HG03469 (cell line): Measurements from ENCODE around the gene ATP6V1E1.
"Not testable (repeated sequence)": the region's sequence is repeated elsewhere in the genome, so short reads cannot be mapped to it uniquely, and the experiment has no call there.

Source experiments
- ATAC-seq: cut with Tn5 transposase; IDR thresholded peaks from one replicate; pipeline ENCODE4 v1.9.1; 2021; ENCODE audit warnings: mild to moderate bottlenecking, moderate library complexity, moderate number of reproducible peaks; ENCODE audit not compliant: unreplicated experiment

ATP6V1E1 gene

DNA sequence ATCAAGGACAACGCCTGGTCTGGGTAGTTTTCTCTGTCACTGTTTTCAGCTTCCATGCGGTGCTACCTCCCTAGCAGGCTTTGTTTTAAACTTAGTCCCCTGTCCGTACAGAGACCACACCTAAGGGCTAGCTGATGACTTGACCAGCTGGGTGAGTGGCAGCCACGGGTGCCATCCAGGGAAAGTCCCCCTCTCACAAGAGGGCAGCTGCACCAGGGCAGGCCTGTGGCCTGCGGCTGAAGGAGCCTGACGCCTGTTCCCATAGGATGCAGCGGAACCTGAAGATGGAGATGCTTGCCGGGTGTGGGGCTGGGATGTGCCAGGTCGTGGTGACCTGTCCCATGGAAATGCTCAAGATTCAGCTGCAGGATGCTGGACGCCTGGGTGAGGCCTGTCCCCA lies 45.4 kb downstream of the ATP6V1E1 start:
- no peak for ATAC-seq

GRCh38 chr22:17581631-17582030 lies 46.9 kb downstream of the ATP6V1E1 start:
- ATAC-seq: no peak

DNA sequence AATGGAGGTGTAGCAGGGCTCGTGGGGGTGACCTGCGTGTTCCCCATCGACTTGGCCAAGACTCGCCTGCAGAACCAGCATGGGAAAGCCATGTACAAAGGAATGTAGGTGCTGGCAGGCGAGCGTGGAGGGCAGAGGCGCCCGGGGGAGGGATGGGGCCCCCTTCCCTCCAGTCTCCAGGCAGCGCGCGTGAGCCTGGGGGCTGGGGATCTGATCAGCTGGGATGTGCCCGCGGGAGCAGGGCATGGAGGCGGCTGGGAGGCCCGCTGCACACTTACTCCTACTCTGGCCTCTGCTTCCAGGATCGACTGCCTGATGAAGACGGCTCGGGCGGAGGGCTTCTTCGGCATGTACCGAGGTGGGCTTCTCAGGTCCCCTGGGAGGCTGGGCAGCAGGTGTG lies 47.5 kb downstream of the ATP6V1E1 start:
- ATAC-seq: no peak

DNA sequence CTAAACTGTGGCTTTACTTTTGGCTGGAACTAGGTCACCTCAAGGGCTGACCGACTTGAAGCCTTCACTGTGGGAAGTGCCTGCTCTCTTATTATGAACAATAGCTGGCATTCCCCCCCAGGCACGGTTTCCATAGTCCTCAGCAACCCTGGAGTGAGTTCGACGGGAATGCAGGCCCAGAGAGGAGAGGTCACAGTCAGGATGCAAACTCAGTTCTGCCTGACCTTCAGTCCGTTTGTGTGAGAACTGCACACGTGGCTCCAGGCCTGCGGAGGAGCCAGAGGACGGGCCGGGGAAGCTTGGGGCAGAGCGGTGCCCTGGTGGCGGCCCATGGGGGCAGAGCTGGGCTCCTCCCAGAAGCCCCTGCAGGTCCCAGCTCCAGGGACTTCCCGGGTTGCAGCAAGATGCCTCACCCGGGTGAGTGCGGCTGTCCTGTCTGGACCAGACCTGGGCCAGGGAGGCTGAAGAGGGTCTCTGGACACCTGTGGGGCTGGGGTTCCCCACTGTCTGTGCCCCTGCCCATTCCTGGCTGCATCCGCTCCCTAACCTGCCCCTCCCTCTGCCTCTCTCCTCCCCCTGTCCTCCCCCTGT lies 48.0 kb downstream of the ATP6V1E1 start:
- no peak for ATAC-seq

DNA sequence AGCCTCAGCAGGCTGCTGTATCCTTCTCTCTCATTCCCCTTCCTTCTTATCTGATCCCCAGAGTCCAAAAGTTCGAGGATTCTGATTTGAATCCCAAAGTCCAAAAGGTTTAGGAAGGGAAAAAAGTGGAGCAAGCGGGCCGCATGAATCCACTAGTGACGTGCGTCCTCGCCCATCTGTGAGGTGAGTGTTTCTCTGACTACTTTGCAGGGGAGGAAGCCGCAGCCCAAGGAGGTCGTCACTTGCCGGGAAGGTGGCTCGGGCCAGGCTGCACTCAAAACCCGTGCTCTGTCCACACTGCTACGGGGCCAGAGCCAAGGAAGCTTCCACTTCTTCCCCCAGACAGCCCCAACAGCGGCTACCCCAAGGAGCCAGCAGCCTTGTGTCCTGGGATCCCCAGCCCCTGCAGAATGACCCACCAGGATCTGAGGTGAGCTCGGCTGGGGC lies 49.0 kb downstream of the ATP6V1E1 start:
- no peak for ATAC-seq

- ATAC-seq: no peak
Observed at GRCh38 chr22:17578136-17578754, 50.3 kb downstream of the ATP6V1E1 start.

DNA sequence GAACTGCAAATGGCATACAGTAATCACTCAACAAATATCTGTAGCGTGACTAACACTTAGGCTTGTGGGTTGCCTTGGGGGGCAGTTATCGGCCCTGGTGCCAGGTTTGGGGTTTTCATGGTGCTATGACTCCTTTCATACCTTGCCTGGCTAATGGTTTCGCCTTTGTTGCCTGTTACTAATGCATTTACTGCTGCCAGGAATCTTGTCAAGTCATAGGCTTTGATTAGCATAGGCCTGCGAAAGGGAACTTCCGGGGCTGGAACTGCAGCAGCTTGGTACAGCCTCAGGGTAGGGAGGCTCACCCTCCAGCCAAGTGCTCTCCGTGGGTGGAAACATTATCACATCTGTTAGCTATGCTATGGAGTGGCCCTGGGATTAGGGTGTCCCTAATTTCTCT lies 52.1 kb downstream of the ATP6V1E1 start:
- ATAC-seq: no peak

GRCh38 chr22:17575681-17576080 lies 52.9 kb downstream of the ATP6V1E1 start:
- no peak for ATAC-seq

- no peak for ATAC-seq
Observed at GRCh38 chr22:17575151-17575550, 53.4 kb downstream of the ATP6V1E1 start.

DNA sequence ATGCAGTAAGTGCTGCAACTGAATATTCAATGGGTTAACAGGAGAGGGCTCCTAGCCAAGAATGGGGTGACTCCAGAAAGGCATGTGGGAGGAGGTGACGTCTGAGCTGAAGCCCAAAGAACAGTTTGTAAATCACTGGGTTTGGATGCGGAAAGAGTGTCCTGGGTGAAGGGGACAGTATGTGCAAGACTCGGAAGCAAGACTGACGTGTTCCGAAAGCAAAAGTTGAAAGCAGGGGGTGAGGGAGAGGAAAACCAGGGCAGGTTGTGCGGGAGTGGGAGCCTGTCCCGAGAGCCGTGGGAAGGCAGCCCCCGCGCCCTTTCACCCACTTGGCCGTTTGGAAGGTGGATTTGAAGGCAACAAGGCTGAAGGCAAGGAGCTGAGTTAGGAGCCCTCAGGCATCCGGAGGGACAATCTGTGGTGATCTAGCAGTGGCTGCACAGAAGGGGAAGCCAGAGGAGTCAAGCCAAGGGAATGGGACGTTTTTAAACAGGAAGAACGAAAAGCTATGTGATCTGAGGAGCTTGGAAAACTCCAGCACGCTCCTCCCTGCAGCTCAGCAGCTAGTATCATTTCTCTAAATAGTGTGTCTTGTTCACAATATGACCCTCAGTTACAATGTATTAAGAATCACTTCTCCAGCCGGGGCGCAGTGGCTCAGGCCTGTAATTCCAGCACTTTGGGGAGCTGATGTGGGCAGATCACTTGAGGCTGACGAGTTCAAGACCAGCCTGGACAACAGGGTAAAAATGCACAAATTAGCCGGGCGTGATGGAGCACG lies 57.5 kb downstream of the ATP6V1E1 start:
- ATAC-seq: no peak

DNA sequence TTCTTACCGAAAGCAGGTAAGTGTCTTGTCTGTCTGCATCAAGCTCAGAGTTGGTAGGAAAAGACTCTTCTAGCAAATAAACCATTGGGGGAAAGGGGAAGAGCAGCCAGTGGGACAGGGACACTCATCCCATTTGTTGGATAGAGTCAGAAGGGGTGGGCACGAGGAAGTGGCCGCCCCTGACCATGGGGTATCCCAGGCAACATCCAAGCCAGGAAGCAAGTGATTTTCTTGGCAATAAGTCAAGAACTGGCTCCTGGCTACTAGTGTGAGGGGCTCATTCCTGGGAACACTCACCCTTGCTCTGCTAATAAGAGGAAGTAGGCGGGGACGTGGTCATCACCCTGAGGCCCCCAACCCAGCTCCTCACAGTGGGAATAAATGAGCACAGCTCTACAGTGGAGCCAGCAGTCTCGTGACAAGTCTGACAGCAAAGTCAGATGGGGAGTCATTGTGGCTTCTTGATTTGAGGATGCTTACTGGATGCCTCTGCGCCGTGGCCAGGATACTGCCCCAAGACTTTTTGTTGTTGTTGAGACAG lies 58.5 kb downstream of the ATP6V1E1 start:
- ATAC-seq: no peak

- ATAC-seq: no peak
Observed at GRCh38 chr22:17566776-17567175, 61.8 kb downstream of the ATP6V1E1 start.

DNA sequence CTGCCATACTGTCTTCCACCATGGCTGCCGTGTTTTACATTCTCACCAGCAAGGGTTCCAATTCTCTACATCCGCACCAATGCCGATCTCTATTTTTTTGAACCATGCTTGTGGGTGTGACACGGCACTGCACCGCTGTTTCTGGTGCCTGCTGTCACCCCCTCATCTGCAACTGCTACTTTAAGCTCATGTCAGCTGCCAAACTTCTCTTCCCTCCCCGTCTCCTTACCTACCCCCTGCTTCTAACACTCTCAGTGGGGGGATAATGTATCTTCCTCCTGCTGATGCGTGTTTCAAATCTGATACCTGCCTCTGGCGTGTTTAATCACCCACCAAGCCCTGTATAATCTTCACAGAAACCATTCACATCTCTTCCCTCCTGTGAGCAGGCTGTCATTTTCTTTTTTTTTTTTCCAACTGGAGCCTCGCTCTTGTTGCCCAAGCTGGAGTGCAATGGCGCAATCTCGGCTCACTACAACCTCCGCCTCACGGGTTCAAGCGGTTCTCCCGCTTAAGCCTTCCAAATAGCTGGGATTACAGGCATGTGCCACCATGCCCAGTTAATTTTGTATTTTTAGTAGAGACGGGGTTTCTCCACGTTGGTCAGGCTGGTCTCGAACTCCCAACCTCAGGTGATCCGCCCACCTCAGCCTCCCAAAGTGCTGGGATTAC lies 62.4 kb downstream of the ATP6V1E1 start:
- ATAC-seq: not testable (repeated sequence)

DNA sequence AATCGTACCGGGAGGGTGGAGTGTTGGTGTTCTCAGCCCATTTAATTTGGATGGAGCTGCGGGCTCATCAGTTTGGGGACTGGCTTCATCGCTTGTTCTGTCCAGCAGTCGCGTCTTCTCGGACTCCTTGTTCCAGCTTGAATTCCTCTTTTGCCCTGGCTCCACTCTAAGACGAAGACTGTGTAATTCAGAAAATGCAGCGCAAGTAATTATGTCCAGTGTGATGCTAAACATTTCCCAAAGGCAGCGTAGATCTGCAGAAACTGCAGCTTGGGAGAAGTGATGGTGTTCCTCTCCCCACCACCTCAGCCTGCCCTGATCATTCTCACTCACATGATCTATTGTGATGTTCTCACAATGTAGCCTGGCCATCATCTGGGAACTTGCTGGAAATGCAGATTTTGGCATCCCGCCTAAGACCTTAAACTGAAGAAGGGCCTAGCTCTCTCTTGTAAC lies 64.6 kb downstream of the ATP6V1E1 start:
- no peak for ATAC-seq

- no peak for ATAC-seq
Observed at GRCh38 chr22:17562906-17563870, 65.4 kb downstream of the ATP6V1E1 start, which contains the start of gene SLC25A18. SLC25A18 (plus strand) TSS chr22:17563498; CDS start chr22:17579945, 16,447 bp downstream.

GRCh38 chr22:17559188-17559587 lies 69.4 kb downstream of the ATP6V1E1 start:
- no peak for ATAC-seq

DNA sequence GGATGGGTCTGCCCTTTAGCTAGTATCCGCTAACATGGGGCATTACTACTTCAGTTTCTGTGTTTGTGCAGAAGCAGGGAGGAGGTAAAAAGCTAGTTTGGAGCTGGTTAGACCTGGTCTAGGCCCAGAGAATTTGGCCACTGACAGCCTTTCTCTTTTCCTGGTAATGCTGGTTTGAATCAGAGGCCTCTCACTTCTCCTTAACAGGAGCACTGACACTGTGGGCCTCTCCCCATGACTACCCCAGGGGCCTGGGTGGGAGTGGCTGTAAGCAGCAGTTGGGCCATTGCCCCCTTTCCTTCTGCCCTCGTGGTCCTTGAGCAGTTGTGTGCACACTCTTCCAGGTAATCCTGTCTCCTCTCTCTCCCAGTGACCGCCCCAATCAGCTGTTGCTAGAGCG lies 73.7 kb downstream of the ATP6V1E1 start:
- no peak for ATAC-seq

GRCh38 chr22:17552737-17553136 lies 75.8 kb downstream of the ATP6V1E1 start:
- ATAC-seq: no peak

DNA sequence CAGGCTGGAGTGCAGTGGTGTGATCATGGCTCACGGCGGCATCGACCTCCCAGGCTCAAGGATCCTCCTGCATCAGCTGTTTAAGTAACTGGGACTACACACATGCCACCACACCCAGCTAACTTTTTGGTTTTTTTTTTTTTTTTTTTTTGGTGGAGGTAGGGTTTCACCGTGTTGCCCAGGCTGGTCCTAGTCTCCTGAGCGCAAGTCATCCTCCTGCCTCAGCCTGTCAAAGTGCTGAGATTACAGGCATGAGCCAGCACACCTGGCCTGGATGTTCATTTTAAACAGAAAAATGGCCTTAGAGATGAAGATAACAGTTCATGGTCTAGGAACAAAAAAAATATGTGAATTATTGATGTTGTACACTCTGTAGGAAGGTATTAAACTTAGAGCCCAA lies 78.9 kb downstream of the ATP6V1E1 start:
- ATAC-seq: no peak

GRCh38 chr22:17549183-17549582 lies 79.4 kb downstream of the ATP6V1E1 start:
- ATAC-seq: no peak
